K562 (cell line): Measurements from ENCODE around the gene QARS1. TPM values are rescaled to one million over a fixed set of nuclear protein-coding genes. Genes with fewer than 3 reads are reported as not detected.

ENCODE experiments used
- BCOR ChIP-seq: fragments of 450-650 bp; IDR thresholded peaks from 2 replicates; pipeline ENCODE4 v1.6.1; 2016
- CREB3L1 ChIP-seq: fragments of 450-650 bp; IDR thresholded peaks from 2 replicates; pipeline ENCODE4 v1.6.1; 2014; ENCODE audit warnings: low read depth, mild to moderate bottlenecking, moderate library complexity, borderline replicate concordance
- ESRRA ChIP-seq: fragments of 450-650 bp; IDR thresholded peaks from 2 replicates; pipeline ENCODE4 v1.6.1; 2014; ENCODE audit warnings: low read depth, mild to moderate bottlenecking, moderate library complexity, borderline replicate concordance
- FUS ChIP-seq: fragments of 200-400 bp; formaldehyde crosslinking; optimal IDR thresholded peaks from 2 replicates; pipeline ENCODE3; 2017; ENCODE audit warnings: low read depth, low read length
- HMGN3 ChIP-seq: IDR thresholded peaks from 2 replicates; pipeline ENCODE4 v1.6.1; 2011; ENCODE audit warnings: borderline replicate concordance, low read depth, mild to moderate bottlenecking, mixed read lengths, low read length; ENCODE audit not compliant: insufficient read length; ENCODE audit errors: extremely low read depth
- MAZ ChIP-seq, 2 experiments: fragments of 450-650 bp in 1 of 2; sonication (generic) in 1 of 2; formaldehyde crosslinking; IDR thresholded peaks in 1 of 2; conservative IDR thresholded peaks in 1 of 2; 2 replicates each; pipeline versions ENCODE4 v1.4.0 to v1.5.0; 2020; ENCODE audit warnings: mild to moderate bottlenecking in 1 of 2, missing genetic modification reagents in 1 of 2
- MCM5 ChIP-seq: fragments of 450-650 bp; IDR thresholded peaks from 2 replicates; pipeline ENCODE4 v1.6.1; 2016; ENCODE audit warnings: low read depth
- PRDM10 ChIP-seq: fragments of 450-650 bp; IDR thresholded peaks from 2 replicates; pipeline ENCODE4 v1.6.1; 2018; ENCODE audit not compliant: partially characterized antibody
- TAF15 ChIP-seq: fragments of 200-400 bp; formaldehyde crosslinking; IDR thresholded peaks from 2 replicates; pipeline ENCODE4 v1.6.1; 2017; ENCODE audit warnings: mild to moderate bottlenecking, low read depth, low read length, moderate library complexity
- TAF9B ChIP-seq: fragments of 450-650 bp; IDR thresholded peaks from 2 replicates; pipeline ENCODE4 v1.6.1; 2018; ENCODE audit warnings: mild to moderate bottlenecking; ENCODE audit not compliant: partially characterized antibody
- TEAD4 ChIP-seq, 2 experiments: sonication (generic) in 1 of 2; formaldehyde crosslinking in 1 of 2; IDR thresholded peaks; 2 replicates each; pipeline versions ENCODE4 v1.6.1 to v1.8.0; 2012 to 2022; ENCODE audit warnings: borderline replicate concordance in 1 of 2, inconsistent platforms in 1 of 2, low read length in 1 of 2, mild to moderate bottlenecking in 1 of 2, missing genetic modification reagents in 1 of 2
- VEZF1 ChIP-seq: fragments of 200-800 bp; sonication (Bioruptor generic); IDR thresholded peaks from 2 replicates; pipeline ENCODE4 v1.6.1; 2017; ENCODE audit warnings: missing genetic modification characterization, missing compliant biosample characterization
- YY1 ChIP-seq, 3 experiments: IDR thresholded peaks; 2 replicates each; pipeline ENCODE4 v1.6.1; 2011; ENCODE audit warnings: low read length in 2 of 3, mild to moderate bottlenecking in 2 of 3, moderate library complexity in 2 of 3, borderline replicate concordance in 1 of 3, control low read depth in 1 of 3, low read depth in 1 of 3; ENCODE audit not compliant: insufficient read depth in 3 of 3, insufficient replicate concordance in 2 of 3, control insufficient read depth in 1 of 3, insufficient read length in 1 of 3; ENCODE audit errors: extremely low read depth in 1 of 3
- ZBTB7A ChIP-seq: IDR thresholded peaks from 2 replicates; pipeline ENCODE4 v1.6.1; 2011; ENCODE audit warnings: low read depth, mild to moderate bottlenecking, low read length, moderate library complexity, borderline replicate concordance; ENCODE audit not compliant: control insufficient read depth
- ZNF23 ChIP-seq: fragments of 250-450 bp; sonication (Bioruptor Pico); IDR thresholded peaks from 2 replicates; pipeline ENCODE4 v1.4.0; 2020; ENCODE audit warnings: mild to moderate bottlenecking
- ZNF347 ChIP-seq: fragments of 450-650 bp; formaldehyde crosslinking; IDR thresholded peaks from 2 replicates; pipeline ENCODE4 v1.4.0; 2020; ENCODE audit warnings: low read depth, mild to moderate bottlenecking, moderate library complexity
- ZNF41 ChIP-seq: fragments of 250-450 bp; sonication (Bioruptor Pico); conservative IDR thresholded peaks from 2 replicates; pipeline ENCODE4 v1.4.0; 2020; ENCODE audit warnings: mild to moderate bottlenecking
- ZNF511 ChIP-seq: sonication (generic); formaldehyde crosslinking; IDR thresholded peaks from 2 replicates; pipeline ENCODE4 v1.8.0; 2022; ENCODE audit warnings: mild to moderate bottlenecking, missing genetic modification reagents
- polyA plus RNA-seq, 8 experiments: library from polyadenylated mRNA; depleted of rRNA in 4 of 8; stranded (reverse) in 5 of 8; unstranded in 3 of 8; fragments of >200 nt; fragmentation: Nextera tagmentation in 2 of 8; fragmentation: Illumina TruSeq in 1 of 8; extraction: Ambion mirVana in 2 of 8; extraction: Trizol in 1 of 8; gene quantifications; 2 replicates each; pipeline versions ENCODE4 v1.2.1 to v1.2.3, GENCODE V29; 2011 to 2014; ENCODE audit warnings: inconsistent platforms in 1 of 8, missing spikeins in 1 of 8
- total RNA-seq, 7 experiments: library from RNA; depleted of rRNA in 6 of 7; stranded (reverse); fragments of >200 nt in 6 of 7; fragmentation: Illumina TruSeq in 2 of 7; extraction: Trizol in 2 of 7; gene quantifications; 2 replicates each; pipeline versions ENCODE4 v1.2.1 to v1.2.3, GENCODE V29; 2011 to 2021; ENCODE audit warnings: low replicate concordance in 1 of 7

QARS1 gene
- total and polyA plus RNA-seq, 9 of the 15 experiments (the other 6 are each of a cell fraction or from before 2014, with no cell fraction given) = 148 to 310 (median 273) TPM

GRCh38 chr3:49133226-49133951 lies 28.8 kb upstream of the QARS1 start (continued):
- TF ChIP-seq TAF9B (peak; percentile 29), HMGN3 (peak; percentile 31), TEAD4 (IDR thresholded peaks at IDR 0.05; ENCODE audit: low read length) (peak; percentile 65), TEAD4 (CRISPR knock-in tag; IDR thresholded peaks at IDR 0.05; ENCODE audit: borderline replicate concordance) (no peak), YY1 (IDR thresholded peaks at IDR 0.05; ENCODE audit: borderline replicate concordance in 1 of 3, control insufficient read depth in 1 of 3, extremely low read depth in 1 of 3, insufficient read depth in 3 of 3, insufficient read length in 1 of 3, insufficient replicate concordance in 2 of 3, low read depth in 1 of 3, low read length in 2 of 3) (peak in 1 of 3 experiments; percentile 29), MCM5 (no peak), ZBTB7A (peak; percentile 75; the same call in 1 of the 2 replicates), ZNF511 (CRISPR knock-in tag) (no peak), MAZ (CRISPR knock-in tag; conservative IDR thresholded peaks at IDR 0.05 in 1 of 2, IDR thresholded peaks at IDR 0.05 in 1 of 2) (peak in 1 of 2 experiments; percentile 67; a peak in 1 of 4 replicates), VEZF1 (CRISPR knock-in tag) (peak; percentile 63), ZNF41 (no peak), TAF15 (no peak), BCOR (no peak), ZNF347 (CRISPR knock-in tag) (no peak), FUS (no peak), ESRRA (peak; percentile 67; the same call in 1 of the 2 replicates), ZNF23 (CRISPR knock-in tag) (no peak), PRDM10 (peak; percentile 79), CREB3L1 (no peak)
